ENCODE measurements around the gene HS3ST6.

GRCh38 chr16:1916640-1916990 is 1.6 kb downstream of the HS3ST6 start:
- TF ChIP-seq CTCF (IDR thresholded peaks at IDR 0.05; ENCODE audit: extremely low read depth in 1 of 2, insufficient read depth in 1 of 2, low read depth in 1 of 2, low read length in 2 of 2) (no peak), GATA2 (IDR thresholded peaks at IDR 0.05; ENCODE audit: insufficient read depth, insufficient read length, low read depth, low read length) (no peak), POLR2AphosphoS5 (IDR thresholded peaks at IDR 0.05; ENCODE audit: insufficient read depth, low read depth, low read length) (no peak)
